Keratinocyte (primary cell): ENCODE measurements around the gene SLC6A19.

Source experiments
- CTCF ChIP-seq, 3 experiments: IDR thresholded peaks in 1 of 3; conservative IDR thresholded peaks in 1 of 3; optimal IDR thresholded peaks in 1 of 3; 2 replicates in 2 of 3; 3 replicates in 1 of 3; pipeline versions ENCODE3 to v1.5.1; 2011; ENCODE audit warnings: low read length in 3 of 3, mild to moderate bottlenecking in 3 of 3, moderate library complexity in 2 of 3, control low read depth in 1 of 3, inconsistent platforms in 1 of 3; ENCODE audit not compliant: insufficient read depth in 2 of 3; ENCODE audit errors: extremely low read depth in 1 of 3
- EZH2 ChIP-seq: IDR thresholded peaks from one replicate; pipeline ENCODE4 v1.6.1; 2012; ENCODE audit warnings: inconsistent platforms, mild to moderate bottlenecking, low read length, moderate library complexity

- no peak for TF ChIP-seq CTCF (optimal IDR thresholded peaks at IDR 0.05 in 1 of 3, IDR thresholded peaks at IDR 0.05 in 1 of 3, conservative IDR thresholded peaks at IDR 0.05 in 1 of 3; ENCODE audit: extremely low read depth in 1 of 3, insufficient read depth in 2 of 3, low read length in 3 of 3)
- TF ChIP-seq EZH2, result no peak
These were observed 18.6 kb upstream of the SLC6A19 start for GRCh38 chr5:1182633-1183423.
